A549 (cell line): ENCODE measurements around the gene GPT2.

ENCODE experiments used
- CHD2 ChIP-seq: fragments of 150-350 bp; IDR thresholded peaks from 2 replicates; pipeline ENCODE4 v1.6.1; 2014; ENCODE audit warnings: low read length; ENCODE audit not compliant: partially characterized antibody
- CTCF ChIP-seq: fragments of >200 bp; sonication (Bioruptor Twin); formaldehyde crosslinking; IDR thresholded peaks from 3 replicates; pipeline ENCODE4 v1.5.1; 2016
- POLR2A ChIP-seq: IDR thresholded peaks from 2 replicates; pipeline ENCODE4 v1.6.1; 2012; ENCODE audit warnings: mild to moderate bottlenecking, low read length
- ZC3H11A ChIP-seq: fragments of 450-650 bp; IDR thresholded peaks from 2 replicates; pipeline ENCODE4 v1.6.1; 2014; ENCODE audit warnings: antibody characterized with exemption, mild to moderate bottlenecking

- TF ChIP-seq CTCF (no peak), POLR2A (no peak), ZC3H11A (no peak), CHD2 (no peak)
Measured at GRCh38 chr16:46885960-46886763, 2.0 kb downstream of the GPT2 start.
